Tibial nerve (tissue), 4 donors: Measurements from ENCODE around the gene HLF. TPM values are rescaled to one million over a fixed set of nuclear protein-coding genes. Genes with fewer than 3 reads are reported as not detected.

Experiments
- DNase-seq, 2 donors: peaks; one replicate each; pipeline ENCODE4 v3.0.0-alpha.2; 2019; ENCODE audit warnings: low spot score in 2 of 2
- H3K27ac ChIP-seq, 4 donors: fragments of 200-600 bp; sonication (generic) in 3 of 4; one replicate each; pipeline ENCODE4 v1.5.1; 2017 to 2019; ENCODE audit warnings: mild to moderate bottlenecking in 1 of 4
- H3K27me3 ChIP-seq, 2 donors: fragments of 200-600 bp; sonication (generic) in 1 of 2; one replicate each; pipeline versions ENCODE4 v1.5.1 to v1.6.0; 2017 to 2019
- H3K36me3 ChIP-seq, 3 donors: fragments of 200-600 bp; sonication (generic); one replicate each; pipeline ENCODE4 v1.5.1; 2018 to 2019
- H3K4me1 ChIP-seq, 4 donors: fragments of 200-600 bp; sonication (generic) in 3 of 4; one replicate each; pipeline ENCODE4 v1.5.1; 2017 to 2019
- H3K4me3 ChIP-seq, 4 donors: fragments of 200-600 bp; sonication (generic) in 3 of 4; one replicate each; pipeline ENCODE4 v1.5.1; 2017 to 2019; ENCODE audit warnings: mild to moderate bottlenecking in 1 of 4, moderate library complexity in 1 of 4
- H3K9me3 ChIP-seq, 4 donors: fragments of 200-600 bp; sonication (generic) in 3 of 4; one replicate each; pipeline ENCODE4 v1.5.1; 2017 to 2019
- CTCF ChIP-seq, 5 experiments: fragments of 200-600 bp in 3 of 5; fragments of 450-650 bp in 2 of 5; sonication (generic) in 3 of 5; IDR thresholded peaks; one replicate each; pipeline ENCODE4 v1.5.1; 2016 to 2019; ENCODE audit warnings: antibody characterized with exemption in 5 of 5, mild to moderate bottlenecking in 3 of 5, moderate library complexity in 2 of 5
- EP300 ChIP-seq, 2 donors: sonication (generic); formaldehyde crosslinking; IDR thresholded peaks; one replicate each; pipeline ENCODE4 v1.6.1; 2017; ENCODE audit warnings: antibody characterized with exemption in 2 of 2, mild to moderate bottlenecking in 1 of 2
- POLR2A ChIP-seq, 2 donors: fragments of 450-650 bp; IDR thresholded peaks; one replicate each; pipeline ENCODE4 v1.6.1; 2017; ENCODE audit warnings: antibody characterized with exemption in 2 of 2, mild to moderate bottlenecking in 2 of 2, moderate library complexity in 2 of 2
- WGBS, 2 donors: methylation state at CpG; one replicate each; pipeline ENCODE4 v1.1.5; 2018; 5-methylcytosine and 5-hydroxymethylcytosine counted together
- total RNA-seq, 4 donors: library from RNA; depleted of rRNA; stranded (reverse); fragments of >200 nt; gene quantifications; one replicate each; pipeline ENCODE4 v1.1.0, GENCODE V29; 2016

The HLF gene
- total RNA-seq, 4 donors from 2014 or later: 19.5 to 42.5 (median 36.0) TPM

- WGBS, 2 donors: 59 to 61% methylated on average over 6 of the region's 6 CpGs
- Histone ChIP-seq H3K27ac (no peak overlapping the region), H3K4me3 (no peak overlapping the region)
Measured at GRCh38 chr17:55334881-55335540, 70.3 kb downstream of the HLF start.

GRCh38 chr17:55335625-55336024 is 70.9 kb downstream of the HLF start:
- Histone ChIP-seq H3K4me1 (no peaks in the 10 kb centered on the region), H3K27me3 (no peaks in the 10 kb centered on the region), H3K36me3 (no peaks in the 10 kb centered on the region), H3K27ac (no peak overlapping the region), H3K4me3 (no peak overlapping the region), H3K9me3 (no peaks in the 10 kb centered on the region)
- no peak for DNase-seq
- no peak for TF ChIP-seq CTCF (IDR thresholded peaks at IDR 0.05)
- no peak for TF ChIP-seq EP300 (IDR thresholded peaks at IDR 0.05)
- no peak for TF ChIP-seq POLR2A (IDR thresholded peaks at IDR 0.05)

More at GRCh38 chr17:55334881-55335540, 70.3 kb downstream of the HLF start:
- Histone ChIP-seq H3K36me3 (no peaks in the 10 kb centered on the region), H3K9me3 (no peaks in the 10 kb centered on the region), H3K4me1 (no peaks in the 10 kb centered on the region), H3K27me3 (no peaks in the 10 kb centered on the region)
- TF ChIP-seq CTCF (IDR thresholded peaks at IDR 0.05) (no peak), EP300 (IDR thresholded peaks at IDR 0.05) (no peak), POLR2A (IDR thresholded peaks at IDR 0.05) (no peak)
- DNase-seq: no peak

GRCh38 chr17:55336426-55336825 is 71.7 kb downstream of the HLF start:
- WGBS, 2 donors: 100% methylated on average over 2 of the region's 2 CpGs
- no peaks in the 10 kb centered on the region for H3K9me3 ChIP-seq
- TF ChIP-seq EP300 (IDR thresholded peaks at IDR 0.05) (no peak), CTCF (IDR thresholded peaks at IDR 0.05) (no peak), POLR2A (IDR thresholded peaks at IDR 0.05) (no peak)

GRCh38 chr17:55340176-55340575 is 75.4 kb downstream of the HLF start:
- Histone ChIP-seq H3K27ac (no peak overlapping the region), H3K4me3 (no peak overlapping the region), H3K9me3 (no peaks in the 10 kb centered on the region), H3K36me3 (no peaks in the 10 kb centered on the region), H3K4me1 (no peaks in the 10 kb centered on the region), H3K27me3 (no peaks in the 10 kb centered on the region)
- TF ChIP-seq POLR2A (IDR thresholded peaks at IDR 0.05) (no peak), CTCF (IDR thresholded peaks at IDR 0.05) (no peak), EP300 (IDR thresholded peaks at IDR 0.05) (no peak)
- no peak for DNase-seq
- 62 to 66% methylated on average over 3 of the region's 3 CpGs for WGBS, 2 donors

More at GRCh38 chr17:55336426-55336825, 71.7 kb downstream of the HLF start:
- H3K27me3 ChIP-seq: no peaks in the 10 kb centered on the region
- DNase-seq: no peak
- no peak overlapping the region for H3K4me3 ChIP-seq
- H3K36me3 ChIP-seq: no peaks in the 10 kb centered on the region
- H3K27ac ChIP-seq: no peak overlapping the region
- H3K4me1 ChIP-seq: no peaks in the 10 kb centered on the region

GRCh38 chr17:55340686-55341085 is 75.9 kb downstream of the HLF start:
- no peak overlapping the region for H3K4me3 ChIP-seq
- no peak for DNase-seq
- H3K4me1 ChIP-seq: no peaks in the 10 kb centered on the region
- no peaks in the 10 kb centered on the region for H3K27me3 ChIP-seq
- 88 to 89% methylated on average over 3 of the region's 3 CpGs for WGBS, 2 donors
- no peaks in the 10 kb centered on the region for H3K36me3 ChIP-seq
- TF ChIP-seq CTCF (IDR thresholded peaks at IDR 0.05): no peak
- TF ChIP-seq EP300 (IDR thresholded peaks at IDR 0.05): no peak
- no peak for TF ChIP-seq POLR2A (IDR thresholded peaks at IDR 0.05)
- H3K27ac ChIP-seq: no peak overlapping the region
- H3K9me3 ChIP-seq: no peaks in the 10 kb centered on the region
